SK-N-SH (cell line): ENCODE measurements around the gene NISCH. TPM values are rescaled to one million over a fixed set of nuclear protein-coding genes. Genes with fewer than 3 reads are reported as not detected.

Experiments used
- CTCF ChIA-PET: fragments of 300-600, 350-600 bp; formaldehyde crosslinking; extraction: SDS; loops from one replicate; lab custom pipeline; 2021; lab: Yijun Ruan, JAX
- POLR2A ChIA-PET: fragments of 350-600 bp; sonication (Branson Sonifier 250); formaldehyde crosslinking; extraction: SDS; loops from one replicate; lab custom pipeline; 2020; ENCODE audit warnings: antibody characterized with exemption, inconsistent platforms; lab: Yijun Ruan, JAX
- DNase-seq: peaks from one replicate; pipeline ENCODE4 v3.0.0; 2012
- H2AFZ ChIP-seq: fragments of 200-600 bp; sonication (generic); 2 replicates; pipeline ENCODE4 v1.8.1; 2016; ENCODE audit warnings: antibody characterized with exemption, mild to moderate bottlenecking, low read depth
- H3F3A ChIP-seq: fragments of 200-600 bp; sonication (generic); replicated peaks from 2 replicates; pipeline ENCODE3; 2016; ENCODE audit warnings: antibody characterized with exemption, mild to moderate bottlenecking; ENCODE audit not compliant: insufficient read depth
- H3K27ac ChIP-seq, 2 experiments: fragments of 200-500 bp in 1 of 2; fragments of 200-600 bp in 1 of 2; sonication (Bioruptor generic) in 1 of 2; sonication (generic), shearing (Covaris generic) in 1 of 2; 2 replicates each; pipeline versions ENCODE4 v1.5.1 to v1.6.1; 2014 to 2016; ENCODE audit warnings: low read depth in 2 of 2, inconsistent platforms in 1 of 2, low read length in 1 of 2, mild to moderate bottlenecking in 1 of 2, mixed read lengths in 1 of 2
- H3K27me3 ChIP-seq: fragments of 200-600 bp; sonication (generic), shearing (Covaris generic); 2 replicates; pipeline ENCODE4 v1.6.1; 2016; ENCODE audit warnings: mixed run types; ENCODE audit not compliant: insufficient read depth
- H3K36me3 ChIP-seq, 2 experiments: fragments of 200-500 bp in 1 of 2; fragments of 200-600 bp in 1 of 2; sonication (Bioruptor generic) in 1 of 2; sonication (generic) in 1 of 2; replicated peaks in 1 of 2; 2 replicates each; pipeline versions ENCODE3 to v1.5.1; 2014 to 2016; ENCODE audit warnings: low read length in 1 of 2, mild to moderate bottlenecking in 1 of 2; ENCODE audit not compliant: insufficient read depth in 2 of 2, control insufficient read depth in 1 of 2
- H3K4me1 ChIP-seq, 2 experiments: fragments of 200-500 bp in 1 of 2; fragments of 200-600 bp in 1 of 2; sonication (Bioruptor generic) in 1 of 2; sonication (generic), shearing (Covaris generic) in 1 of 2; 2 replicates each; pipeline versions ENCODE4 v1.5.1 to v1.6.1; 2014 to 2016; ENCODE audit warnings: low read depth in 1 of 2, low read length in 1 of 2, mixed run types in 1 of 2; ENCODE audit not compliant: insufficient read depth in 2 of 2, control insufficient read depth in 1 of 2
- H3K4me2 ChIP-seq: fragments of 200-600 bp; sonication (generic), shearing (Covaris generic); 2 replicates; pipeline ENCODE4 v1.6.1; 2017; ENCODE audit warnings: mixed run types
- H3K4me3 ChIP-seq, 2 experiments: fragments of 200-500 bp in 1 of 2; fragments of 200-600 bp in 1 of 2; sonication (Bioruptor generic) in 1 of 2; sonication (generic), shearing (Covaris generic) in 1 of 2; 2 replicates each; pipeline versions ENCODE4 v1.5.1 to v1.8.1; 2014 to 2016; ENCODE audit warnings: low read depth in 2 of 2, inconsistent platforms in 1 of 2, low read length in 1 of 2, mild to moderate bottlenecking in 1 of 2, mixed read lengths in 1 of 2, moderate library complexity in 1 of 2
- H3K79me2 ChIP-seq: fragments of 200-600 bp; sonication (generic); 2 replicates; pipeline ENCODE4 v1.8.1; 2017; ENCODE audit warnings: mild to moderate bottlenecking; ENCODE audit not compliant: insufficient read depth
- H3K9ac ChIP-seq: fragments of 200-600 bp; sonication (generic); 2 replicates; pipeline ENCODE4 v1.6.1; 2017; ENCODE audit warnings: mixed run types
- H3K9me2 ChIP-seq: fragments of 200-600 bp; sonication (generic); 2 replicates; pipeline ENCODE4 v1.6.1; 2017; ENCODE audit warnings: mixed run types
- H3K9me3 ChIP-seq: fragments of 200-600 bp; sonication (generic); 2 replicates; pipeline ENCODE4 v1.6.1; 2017; ENCODE audit warnings: mixed run types, mild to moderate bottlenecking, moderate library complexity
- H4K20me1 ChIP-seq: fragments of 200-600 bp; sonication (generic); 2 replicates; pipeline ENCODE4 v1.6.1; 2017; ENCODE audit warnings: mild to moderate bottlenecking, mixed run types; ENCODE audit not compliant: insufficient read depth
- CHD2 ChIP-seq: fragments of 150-350 bp; IDR thresholded peaks from 2 replicates; pipeline ENCODE4 v1.6.1; 2018; ENCODE audit warnings: low read length; ENCODE audit not compliant: partially characterized antibody
- CTCF ChIP-seq: fragments of 200-600 bp; sonication (generic); IDR thresholded peaks from 2 replicates; pipeline ENCODE4 v1.6.1; 2017; ENCODE audit warnings: antibody characterized with exemption, mild to moderate bottlenecking, moderate library complexity
- ELF1 ChIP-seq: IDR thresholded peaks from 2 replicates; pipeline ENCODE4 v1.4.0; 2012
- EZH2phosphoT487 ChIP-seq: fragments of 200-600 bp; sonication (generic); IDR thresholded peaks from 2 replicates; pipeline ENCODE4 v1.6.1; 2017; ENCODE audit warnings: low read depth, mixed run types, mild to moderate bottlenecking, antibody characterized with exemption, moderate library complexity, borderline replicate concordance
- FOXJ3 ChIP-seq: sonication (generic); formaldehyde crosslinking; IDR thresholded peaks from 2 replicates; pipeline ENCODE4 v1.5.1; 2020; ENCODE audit warnings: mild to moderate bottlenecking, missing genetic modification reagents
- GATA2 ChIP-seq: sonication (generic); formaldehyde crosslinking; IDR thresholded peaks from 2 replicates; pipeline ENCODE4 v1.5.0; 2020; ENCODE audit warnings: mild to moderate bottlenecking, missing genetic modification reagents
- JUND ChIP-seq: IDR thresholded peaks from 2 replicates; pipeline ENCODE4 v1.4.0; 2012
- MEF2A ChIP-seq: IDR thresholded peaks from 2 replicates; pipeline ENCODE4 v1.4.0; 2012; ENCODE audit warnings: low read depth, borderline replicate concordance
- MXI1 ChIP-seq: IDR thresholded peaks from 2 replicates; pipeline ENCODE4 v1.6.1; 2012; ENCODE audit warnings: mild to moderate bottlenecking, low read depth, low read length, improper control_type of control experiment
- POLR2AphosphoS5 ChIP-seq: IDR thresholded peaks from 2 replicates; pipeline ENCODE4 v1.6.1; 2012; ENCODE audit warnings: low read depth, low read length
- RAD21 ChIP-seq: IDR thresholded peaks from 2 replicates; pipeline ENCODE4 v1.6.1; 2012; ENCODE audit warnings: mild to moderate bottlenecking, low read length
- RFX5 ChIP-seq: IDR thresholded peaks from 2 replicates; pipeline ENCODE4 v1.6.1; 2012; ENCODE audit warnings: mild to moderate bottlenecking, improper control_type of control experiment, low read length
- RXRA ChIP-seq: IDR thresholded peaks from 2 replicates; pipeline ENCODE4 v1.4.0; 2012; ENCODE audit warnings: low read depth, mild to moderate bottlenecking, borderline replicate concordance
- SIN3A ChIP-seq: IDR thresholded peaks from 2 replicates; pipeline ENCODE4 v1.6.1; 2012; ENCODE audit warnings: low read depth, mild to moderate bottlenecking, low read length, moderate library complexity, borderline replicate concordance
- SMC3 ChIP-seq: IDR thresholded peaks from 2 replicates; pipeline ENCODE4 v1.6.1; 2012; ENCODE audit warnings: low read depth, low read length, improper control_type of control experiment
- TCF12 ChIP-seq: IDR thresholded peaks from 2 replicates; pipeline ENCODE4 v1.4.0; 2012
- YY1 ChIP-seq: IDR thresholded peaks from 2 replicates; pipeline ENCODE4 v1.4.0; 2012; ENCODE audit warnings: low read depth, mild to moderate bottlenecking
- WGBS: methylation state at CpG from one replicate; pipeline ENCODE4 v1.1.6; 2017; ENCODE audit warnings: low lambda C conversion rate; 5-methylcytosine and 5-hydroxymethylcytosine counted together
- polyA plus RNA-seq, 3 experiments: library from polyadenylated mRNA; depleted of rRNA; stranded (reverse); fragments of >200 nt; gene quantifications; 2 replicates each; pipeline ENCODE4 v1.2.3, GENCODE V29; 2012
- TF ChIP-seq, protein P1 (sequence below): IDR thresholded peaks from 2 replicates; pipeline ENCODE4 v1.4.0; 2012; ENCODE audit warnings: low read depth, borderline replicate concordance
- TF ChIP-seq, protein P2 (sequence below): IDR thresholded peaks from 2 replicates; pipeline ENCODE4; 2012

Gene NISCH
- polyA plus RNA-seq, 1 of the 3 experiments (the other 2 are of a cell fraction): 77.5 TPM

DNA sequence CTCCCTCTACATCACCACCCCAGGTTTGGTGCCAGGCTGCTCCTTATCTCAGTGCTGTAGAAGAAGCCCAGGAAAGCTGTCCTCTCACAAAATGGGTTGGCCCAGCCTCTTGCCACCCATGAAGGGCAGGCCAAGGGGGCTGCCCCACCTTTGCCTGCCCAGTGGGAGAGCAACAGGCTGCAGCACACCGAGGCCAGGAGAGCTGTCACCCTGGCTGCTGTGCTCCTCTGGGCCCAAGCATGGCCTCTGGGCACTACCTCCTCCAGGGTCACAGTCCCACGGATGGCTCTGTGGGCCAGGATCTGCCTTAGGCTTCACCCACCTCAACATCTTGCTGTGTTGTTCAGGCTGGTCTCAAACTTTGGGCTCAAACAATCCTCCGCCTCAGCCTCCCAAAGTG is 33.3 kb downstream of the NISCH start:
- Histone ChIP-seq H3K4me3 (no peak overlapping the region), H3F3A (no peaks in the 10 kb centered on the region), H4K20me1 (no peaks in the 10 kb centered on the region), H3K4me1 (peaks cover 3 to 13% of the 10 kb centered on the region in 2 experiments; a peak in 2 of 4 replicates), H3K9ac (no peak overlapping the region), H3K27ac (no peak overlapping the region), H3K36me3 (peaks cover 14 to 61% of the 10 kb centered on the region in 2 experiments), H2AFZ (no peak overlapping the region), H3K4me2 (no peak overlapping the region), H3K79me2 (no peaks in the 10 kb centered on the region), H3K9me2 (no peaks in the 10 kb centered on the region), H3K27me3 (no peaks in the 10 kb centered on the region), H3K9me3 (no peaks in the 10 kb centered on the region)
- POLR2A ChIA-PET: interaction anchor here (1.0 to 2.3 kb wide), 2 partner anchors 9 to 38 kb away, joined by 5 to 8 read pairs; no protein-coding TSS in a partner anchor
- no peak for TF ChIP-seq CHD2
- TF ChIP-seq MXI1: no peak
- TF ChIP-seq SMC3: no peak
- TF ChIP-seq MEF2A: no peak
- no peak for TF ChIP-seq RFX5
- TF ChIP-seq, protein P1, sequence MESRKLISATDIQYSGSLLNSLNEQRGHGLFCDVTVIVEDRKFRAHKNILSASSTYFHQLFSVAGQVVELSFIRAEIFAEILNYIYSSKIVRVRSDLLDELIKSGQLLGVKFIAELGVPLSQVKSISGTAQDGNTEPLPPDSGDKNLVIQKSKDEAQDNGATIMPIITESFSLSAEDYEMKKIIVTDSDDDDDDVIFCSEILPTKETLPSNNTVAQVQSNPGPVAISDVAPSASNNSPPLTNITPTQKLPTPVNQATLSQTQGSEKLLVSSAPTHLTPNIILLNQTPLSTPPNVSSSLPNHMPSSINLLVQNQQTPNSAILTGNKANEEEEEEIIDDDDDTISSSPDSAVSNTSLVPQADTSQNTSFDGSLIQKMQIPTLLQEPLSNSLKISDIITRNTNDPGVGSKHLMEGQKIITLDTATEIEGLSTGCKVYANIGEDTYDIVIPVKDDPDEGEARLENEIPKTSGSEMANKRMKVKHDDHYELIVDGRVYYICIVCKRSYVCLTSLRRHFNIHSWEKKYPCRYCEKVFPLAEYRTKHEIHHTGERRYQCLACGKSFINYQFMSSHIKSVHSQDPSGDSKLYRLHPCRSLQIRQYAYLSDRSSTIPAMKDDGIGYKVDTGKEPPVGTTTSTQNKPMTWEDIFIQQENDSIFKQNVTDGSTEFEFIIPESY: no peak
- no peak for TF ChIP-seq JUND
- DNase-seq: no peak
- CTCF ChIA-PET: interaction anchor here (4.6 kb wide), 1 partner anchor 17 kb away, joined by 24 read pairs; no protein-coding TSS in a partner anchor
- WGBS: 80% methylated on average over 2 of the region's 3 CpGs

- Histone ChIP-seq H3K9me2 (no peaks in the 10 kb centered on the region), H3K9ac (no peak overlapping the region), H3K4me1 (peaks cover 3 to 9% of the 10 kb centered on the region in 2 experiments; a peak in 2 of 4 replicates), H4K20me1 (no peaks in the 10 kb centered on the region), H3K9me3 (no peaks in the 10 kb centered on the region), H3K4me2 (no peak overlapping the region), H2AFZ (no peak overlapping the region), H3F3A (no peaks in the 10 kb centered on the region), H3K27ac (no peak overlapping the region), H3K36me3 (peaks cover 14 to 61% of the 10 kb centered on the region in 2 experiments), H3K79me2 (no peaks in the 10 kb centered on the region), H3K27me3 (no peaks in the 10 kb centered on the region), H3K4me3 (no peak overlapping the region)
- ChIA-PET CTCF (interaction anchor here (1.1 to 4.6 kb wide), 2 partner anchors 18 to 42 kb away, joined by 3 to 24 read pairs; no protein-coding TSS in a partner anchor), POLR2A (interaction anchor here (1.0 to 2.3 kb wide), 3 partner anchors 9 to 37 kb away, joined by 5 to 8 read pairs (median 5); no protein-coding TSS in a partner anchor)
- no peak for DNase-seq
- TF ChIP-seq GATA2 (CRISPR knock-in tag) (no peak), CTCF (no peak), FOXJ3 (CRISPR knock-in tag) (no peak), RXRA (no peak), YY1 (no peak), ELF1 (no peak), RAD21 (no peak), POLR2AphosphoS5 (no peak), EZH2phosphoT487 (no peak), CHD2 (no peak), SIN3A (no peak), TCF12 (no peak)
- TF ChIP-seq, protein P2, sequence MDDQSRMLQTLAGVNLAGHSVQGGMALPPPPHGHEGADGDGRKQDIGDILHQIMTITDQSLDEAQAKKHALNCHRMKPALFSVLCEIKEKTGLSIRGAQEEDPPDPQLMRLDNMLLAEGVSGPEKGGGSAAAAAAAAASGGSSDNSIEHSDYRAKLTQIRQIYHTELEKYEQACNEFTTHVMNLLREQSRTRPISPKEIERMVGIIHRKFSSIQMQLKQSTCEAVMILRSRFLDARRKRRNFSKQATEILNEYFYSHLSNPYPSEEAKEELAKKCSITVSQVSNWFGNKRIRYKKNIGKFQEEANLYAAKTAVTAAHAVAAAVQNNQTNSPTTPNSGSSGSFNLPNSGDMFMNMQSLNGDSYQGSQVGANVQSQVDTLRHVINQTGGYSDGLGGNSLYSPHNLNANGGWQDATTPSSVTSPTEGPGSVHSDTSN: no peak
- WGBS: no CpG with 5 or more reads among the region's 18 CpGs
Measured at GRCh38 chr3:52489453-52489852, 34.0 kb downstream of the NISCH start.
